Mesendoderm (in vitro differentiated cells): ENCODE measurements around the gene RAPGEF6.
"Not testable (repeated sequence)": the region's sequence is repeated elsewhere in the genome, so short reads cannot be mapped to it uniquely, and the experiment has no call there.

ENCODE experiments used
- DNase-seq: peaks from one replicate; pipeline ENCODE4 v3.0.0; 2013
- H2AK5ac ChIP-seq: 2 replicates; pipeline ENCODE4 v1.6.1; 2013; ENCODE audit warnings: low read length, inconsistent platforms
- H2BK120ac ChIP-seq: 2 replicates; pipeline ENCODE4 v1.6.1; 2013; ENCODE audit warnings: low read depth, mild to moderate bottlenecking, low read length, moderate library complexity, mixed read lengths
- H2BK15ac ChIP-seq: replicated peaks from 2 replicates; pipeline ENCODE4 v1.6.1; 2013; ENCODE audit warnings: low read depth, mild to moderate bottlenecking, moderate library complexity
- H2BK5ac ChIP-seq: 2 replicates; pipeline ENCODE4 v1.6.1; 2013; ENCODE audit warnings: low read length, inconsistent platforms
- H3K18ac ChIP-seq: 2 replicates; pipeline ENCODE4 v1.6.1; 2013; ENCODE audit warnings: mild to moderate bottlenecking, low read length, mixed read lengths
- H3K23ac ChIP-seq: one replicate; pipeline ENCODE4 v1.6.1; 2013; ENCODE audit warnings: low read length
- H3K27ac ChIP-seq: 2 replicates; pipeline ENCODE4 v1.5.1; 2013; ENCODE audit warnings: low read depth, mild to moderate bottlenecking, inconsistent platforms, low read length, moderate library complexity
- H3K27me3 ChIP-seq: 2 replicates; pipeline ENCODE4 v1.6.1; 2013; ENCODE audit warnings: low read length, control low read depth, mild to moderate bottlenecking, inconsistent platforms; ENCODE audit not compliant: insufficient read depth, poor library complexity
- H3K36me3 ChIP-seq: 2 replicates; pipeline ENCODE4 v1.6.1; 2013; ENCODE audit warnings: low read length, inconsistent platforms; ENCODE audit not compliant: control insufficient read depth, insufficient read depth
- H3K4ac ChIP-seq: one replicate; pipeline ENCODE4 v1.6.1; 2013; ENCODE audit warnings: low read depth, mild to moderate bottlenecking, low read length, moderate library complexity
- H3K4me1 ChIP-seq: 2 replicates; pipeline ENCODE4 v1.6.1; 2013; ENCODE audit warnings: low read depth, low read length, inconsistent platforms; ENCODE audit not compliant: control insufficient read depth
- H3K4me2 ChIP-seq: 2 replicates; pipeline ENCODE4 v1.6.1; 2013; ENCODE audit warnings: low read length
- H3K4me3 ChIP-seq: 2 replicates; pipeline ENCODE4 v1.5.1; 2013; ENCODE audit warnings: mild to moderate bottlenecking, low read length
- H3K56ac ChIP-seq: one replicate; pipeline ENCODE4 v1.6.1; 2013; ENCODE audit warnings: low read length
- H3K79me1 ChIP-seq: 2 replicates; pipeline ENCODE4 v1.6.1; 2013; ENCODE audit warnings: low read length, inconsistent platforms
- H3K79me2 ChIP-seq: 2 replicates; pipeline ENCODE4 v1.6.1; 2013; ENCODE audit warnings: mild to moderate bottlenecking, low read length; ENCODE audit not compliant: control insufficient read depth, insufficient read depth
- H3K9ac ChIP-seq: 2 replicates; pipeline ENCODE4 v1.6.1; 2013; ENCODE audit warnings: low read length, inconsistent platforms
- H4K5ac ChIP-seq: one replicate; pipeline ENCODE4 v1.6.1; 2013; ENCODE audit warnings: low read length
- H4K8ac ChIP-seq: one replicate; pipeline ENCODE4 v1.6.1; 2013; ENCODE audit warnings: low read depth, mild to moderate bottlenecking, control low read depth, low read length, moderate library complexity
- WGBS: extraction: QIAGEN DNeasy Blood & Tissue Kit; methylation state at CpG from one replicate; pipeline ENCODE4 v1.1.7; 2013; ENCODE audit warnings: low lambda C conversion rate, missing lambda C conversion rate; ENCODE audit not compliant: insufficient coverage; ENCODE audit errors: extremely low coverage; 5-methylcytosine and 5-hydroxymethylcytosine counted together

Gene RAPGEF6

GRCh38 chr5:131399007-131399406 is 236.0 kb downstream of the RAPGEF6 start:
- not testable (repeated sequence) for H2BK120ac ChIP-seq, H3K79me1 ChIP-seq, H3K23ac ChIP-seq, H3K27ac ChIP-seq, H2BK15ac ChIP-seq, H4K5ac ChIP-seq, H3K27me3 ChIP-seq, H3K79me2 ChIP-seq, H3K4me3 ChIP-seq, H2BK5ac ChIP-seq, H3K56ac ChIP-seq, H4K8ac ChIP-seq, H2AK5ac ChIP-seq, H3K36me3 ChIP-seq, DNase-seq, H3K9ac ChIP-seq, H3K4me1 ChIP-seq, H3K4ac ChIP-seq, H3K4me2 ChIP-seq, H3K18ac ChIP-seq
- WGBS = no CpG with 5 or more reads among the region's 6 CpGs

GRCh38 chr5:131396630-131397273 is 238.3 kb downstream of the RAPGEF6 start:
- Histone ChIP-seq H3K18ac (no peak overlapping the region), H2AK5ac (no peak overlapping the region), H3K27me3 (no peaks in the 10 kb centered on the region), H2BK5ac (no peak overlapping the region), H3K4me2 (no peak overlapping the region), H4K8ac (no peak overlapping the region), H3K79me2 (no peaks in the 10 kb centered on the region), H2BK15ac (no peak overlapping the region), H3K4me1 (no peaks in the 10 kb centered on the region), H3K4ac (no peak overlapping the region), H3K36me3 (no peaks in the 10 kb centered on the region), H2BK120ac (no peak overlapping the region), H4K5ac (no peak overlapping the region), H3K23ac (no peak overlapping the region), H3K9ac (no peak overlapping the region), H3K4me3 (no peak overlapping the region), H3K79me1 (no peaks in the 10 kb centered on the region), H3K56ac (no peak overlapping the region), H3K27ac (no peak overlapping the region)
- DNase-seq = no peak
- WGBS = no CpG with 5 or more reads among the region's 5 CpGs

- no peaks in the 10 kb centered on the region for H3K27me3 ChIP-seq
- no peak overlapping the region for H3K4me2 ChIP-seq
- H3K27ac ChIP-seq = no peak overlapping the region
- DNase-seq = no peak
- no peak overlapping the region for H2BK5ac ChIP-seq
- H3K4me3 ChIP-seq = no peak overlapping the region
- H3K4ac ChIP-seq = no peak overlapping the region
- H3K23ac ChIP-seq = no peak overlapping the region
- WGBS = no CpG with 5 or more reads among the region's 3 CpGs
- H2BK15ac ChIP-seq = no peak overlapping the region
- no peak overlapping the region for H2BK120ac ChIP-seq
- no peak overlapping the region for H4K5ac ChIP-seq
- H3K36me3 ChIP-seq = no peaks in the 10 kb centered on the region
- H3K79me2 ChIP-seq = no peaks in the 10 kb centered on the region
- no peak overlapping the region for H2AK5ac ChIP-seq
- no peak overlapping the region for H4K8ac ChIP-seq
- H3K4me1 ChIP-seq = no peaks in the 10 kb centered on the region
- H3K79me1 ChIP-seq = no peaks in the 10 kb centered on the region
- H3K56ac ChIP-seq = no peak overlapping the region
- no peak overlapping the region for H3K18ac ChIP-seq
- no peak overlapping the region for H3K9ac ChIP-seq
These were observed 239.0 kb downstream of the RAPGEF6 start for GRCh38 chr5:131396015-131396414.

GRCh38 chr5:131394128-131394527 is 240.9 kb downstream of the RAPGEF6 start:
- H3K36me3 ChIP-seq = no peaks in the 10 kb centered on the region
- H3K18ac ChIP-seq = no peak overlapping the region
- no CpG with 5 or more reads among the region's 4 CpGs for WGBS

GRCh38 chr5:131393498-131393968 is 241.5 kb downstream of the RAPGEF6 start:
- Histone ChIP-seq H4K5ac (no peak overlapping the region), H3K4me3 (no peak overlapping the region), H3K4me1 (no peaks in the 10 kb centered on the region), H4K8ac (no peak overlapping the region), H2BK15ac (no peak overlapping the region), H2BK120ac (no peak overlapping the region), H3K18ac (no peak overlapping the region), H3K79me1 (no peaks in the 10 kb centered on the region), H3K23ac (no peak overlapping the region), H2AK5ac (no peak overlapping the region), H3K56ac (no peak overlapping the region), H3K4ac (no peak overlapping the region), H3K27me3 (no peaks in the 10 kb centered on the region), H3K9ac (no peak overlapping the region), H3K36me3 (no peaks in the 10 kb centered on the region), H3K27ac (no peak overlapping the region), H3K79me2 (no peaks in the 10 kb centered on the region), H2BK5ac (no peak overlapping the region), H3K4me2 (no peak overlapping the region)
- no CpG with 5 or more reads among the region's 5 CpGs for WGBS
- no peak for DNase-seq

More at GRCh38 chr5:131394128-131394527, 240.9 kb downstream of the RAPGEF6 start:
- Histone ChIP-seq H3K4me2 (no peak overlapping the region), H3K4me3 (no peak overlapping the region), H3K79me1 (no peaks in the 10 kb centered on the region), H3K27ac (no peak overlapping the region), H4K8ac (no peak overlapping the region), H3K79me2 (no peaks in the 10 kb centered on the region), H3K9ac (no peak overlapping the region), H3K56ac (no peak overlapping the region), H3K4ac (no peak overlapping the region), H4K5ac (no peak overlapping the region), H3K23ac (no peak overlapping the region), H3K27me3 (no peaks in the 10 kb centered on the region), H2AK5ac (no peak overlapping the region), H2BK15ac (no peak overlapping the region), H2BK120ac (no peak overlapping the region), H3K4me1 (no peaks in the 10 kb centered on the region), H2BK5ac (no peak overlapping the region)
- no peak for DNase-seq
